ENCODE results near the gene RFTN1. TPM values are rescaled to one million over a fixed set of nuclear protein-coding genes. Genes with fewer than 3 reads are reported as not detected.

Gene RFTN1
- total and polyA plus RNA-seq, 2 of the 8 experiments (the other 6 are each of a cell fraction or from before 2014, with no cell fraction given) = 4.6 to 6.7 TPM

- peak; percentile 89 for TF ChIP-seq CHD7 (IDR thresholded peaks at IDR 0.05; ENCODE audit: insufficient replicate concordance, low read length)
These were observed 32.5 kb downstream of the RFTN1 start (continued) for GRCh38 chr3:16480861-16481545.

Measured in H1 (cell line).